Measurements from ENCODE around the gene C17orf107.
A peak's percentile ranks its signal among the peaks of the same experiment; 100 is the strongest.

The C17orf107 gene

DNA sequence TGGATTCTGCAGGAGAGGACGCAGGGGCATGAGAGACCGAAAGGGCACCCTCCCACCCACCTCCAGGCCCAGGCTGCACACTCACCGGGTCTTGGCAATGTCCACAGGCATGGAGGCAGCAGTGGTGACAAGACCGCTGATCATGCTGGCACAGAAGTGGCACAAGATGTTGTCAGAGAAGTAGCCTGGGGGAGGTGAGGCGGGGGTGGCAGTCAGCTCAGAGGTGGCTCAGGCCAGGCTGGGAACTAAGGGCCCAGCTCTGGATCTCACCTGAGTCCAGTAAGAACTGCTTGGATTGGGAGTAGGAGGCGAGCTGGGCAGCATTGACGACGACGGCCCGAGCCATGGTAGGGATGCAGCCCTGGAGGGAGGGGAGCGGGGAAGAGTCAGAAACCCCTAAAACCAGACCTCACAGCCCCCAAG lies 38.7 kb downstream of the C17orf107 start:
- DNase-seq = no peak

GRCh38 chr17:4938688-4939545 lies 39.6 kb downstream of the C17orf107 start:
- DNase-seq = no peak

- DNase-seq = no peak
Observed at GRCh38 chr17:4939546-4939795, 40.1 kb downstream of the C17orf107 start.

- peak; percentile 97 for DNase-seq
Observed at GRCh38 chr17:4939796-4940554, 40.6 kb downstream of the C17orf107 start, which contains the start of the genes RNF167 and SLC25A11. TSS of gene RNF167 (plus strand) at chr17:4940268. CDS start at chr17:4940910, 642 bp downstream. TSS of gene SLC25A11 (minus strand) at chr17:4940046. CDS start at chr17:4939910, 136 bp downstream.

DNA sequence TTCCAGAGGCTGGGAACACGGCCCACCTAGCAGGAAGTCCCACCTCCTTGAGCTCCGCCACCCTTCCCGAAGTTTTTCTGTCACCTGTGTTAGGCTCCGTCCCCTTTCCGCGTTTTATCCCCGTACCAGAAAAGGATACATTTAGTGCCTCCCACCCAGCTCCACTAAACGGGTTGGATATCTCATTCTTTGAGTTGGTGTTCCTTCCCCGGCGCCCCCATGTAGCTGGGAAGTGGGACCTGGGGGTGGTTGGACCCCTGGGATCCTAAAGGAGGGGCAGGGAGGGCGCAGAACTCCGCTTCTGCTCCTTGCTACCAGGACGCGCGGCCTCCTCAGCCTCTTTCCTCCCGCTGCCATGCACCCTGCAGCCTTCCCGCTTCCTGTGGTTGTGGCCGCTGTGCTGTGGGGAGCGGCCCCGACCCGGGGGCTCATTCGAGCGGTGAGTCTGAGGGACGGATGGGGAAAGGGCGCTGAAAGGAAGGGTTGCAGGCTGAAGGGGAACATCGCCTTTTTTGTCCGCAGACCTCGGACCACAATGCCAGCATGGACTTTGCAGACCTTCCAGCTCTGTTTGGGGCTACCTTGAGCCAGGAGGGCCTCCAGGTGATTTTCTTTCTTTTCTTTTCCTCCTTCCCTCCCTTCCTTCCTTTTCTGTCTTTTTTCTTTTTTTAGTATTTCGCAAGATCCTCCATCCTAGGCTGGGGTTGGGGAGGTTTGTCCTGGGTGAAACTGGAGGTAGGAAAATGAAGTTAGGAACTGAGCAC lies 41.4 kb downstream of the C17orf107 start:
- DNase-seq = no peak

GRCh38 chr17:4941319-4941610 lies 41.9 kb downstream of the C17orf107 start:
- no peak for DNase-seq

- DNase-seq = no peak
Observed at GRCh38 chr17:4942760-4943508, 43.6 kb downstream of the C17orf107 start.

DNA sequence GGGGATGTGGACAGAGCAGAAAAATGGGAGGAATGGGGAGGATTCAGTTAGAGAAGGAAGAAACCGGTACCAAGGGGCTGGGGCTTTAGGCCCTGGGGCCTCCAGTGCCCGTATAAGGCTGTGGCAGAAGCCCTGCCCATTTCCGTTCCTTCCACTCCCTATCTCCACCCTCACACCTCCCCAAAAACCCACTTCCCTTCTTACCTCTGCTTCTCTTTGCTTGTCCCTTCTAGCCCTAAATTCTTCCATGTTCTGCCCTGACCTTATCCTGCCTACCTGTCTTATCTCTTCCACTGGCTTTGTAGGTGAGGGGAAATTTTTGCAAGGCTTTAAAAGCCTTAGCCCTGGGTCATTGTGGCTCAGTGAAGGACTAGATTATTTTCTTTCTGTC lies 44.8 kb downstream of the C17orf107 start:
- no peak for DNase-seq

- no peak for DNase-seq
Observed at GRCh38 chr17:4944554-4945175, 45.3 kb downstream of the C17orf107 start.

GRCh38 chr17:4945176-4945943 lies 46.0 kb downstream of the C17orf107 start:
- DNase-seq = no peak

- no peak for DNase-seq
Observed at GRCh38 chr17:4945944-4946280, 46.6 kb downstream of the C17orf107 start.

GRCh38 chr17:4946312-4946976 lies 47.1 kb downstream of the C17orf107 start:
- no peak for DNase-seq

- DNase-seq = no peak
Observed at GRCh38 chr17:4947010-4947410, 47.7 kb downstream of the C17orf107 start.

GRCh38 chr17:4947411-4948165 lies 48.3 kb downstream of the C17orf107 start:
- DNase-seq = peak; percentile 19

DNA sequence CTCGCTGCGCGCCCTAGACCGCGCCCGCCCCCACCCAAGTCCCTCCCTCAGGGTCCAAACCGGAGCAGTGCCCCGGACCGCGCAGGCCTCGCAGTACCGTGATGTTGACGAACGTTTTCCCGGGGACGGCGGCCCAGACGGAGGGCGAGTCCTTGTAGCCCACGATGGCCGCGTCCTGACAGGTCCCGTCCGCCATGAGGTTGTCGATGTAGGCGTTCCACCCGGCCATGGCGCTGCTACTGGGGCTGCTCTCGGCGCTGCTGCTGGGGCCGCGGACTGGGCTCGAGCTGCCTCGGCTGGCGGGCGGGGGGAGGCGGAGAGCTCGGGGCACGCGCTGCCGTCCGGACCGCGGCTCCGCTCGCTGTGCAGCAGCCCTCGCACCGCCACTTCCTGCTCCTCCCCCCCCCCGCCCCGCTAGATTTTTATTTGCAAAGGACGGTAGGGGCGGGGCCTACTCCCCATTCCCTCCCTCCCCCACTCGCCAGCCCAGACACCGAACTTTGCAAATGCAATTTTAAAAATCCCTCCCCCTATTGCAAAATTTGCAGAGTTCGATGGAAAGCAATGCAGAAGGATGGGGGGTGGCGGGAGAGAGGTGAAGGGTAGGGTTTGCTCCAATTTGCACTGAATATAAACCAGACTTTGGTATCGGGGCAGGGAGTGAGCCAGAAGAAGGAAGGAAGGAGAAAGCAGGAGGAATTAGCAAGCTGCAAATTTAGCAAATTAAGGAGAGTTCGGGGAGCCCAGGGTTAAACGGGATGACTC lies 49.0 kb downstream of the C17orf107 start, which contains the start of gene PFN1:
TSS of gene PFN1 (minus strand) at position 365 of the 765 bp plus-strand sequence. CDS start at position 229, 136 bp downstream.
- DNase-seq = peak; percentile 93

- peak; percentile 98 for DNase-seq
Observed at GRCh38 chr17:4948931-4949320, 49.6 kb downstream of the C17orf107 start.

DNA sequence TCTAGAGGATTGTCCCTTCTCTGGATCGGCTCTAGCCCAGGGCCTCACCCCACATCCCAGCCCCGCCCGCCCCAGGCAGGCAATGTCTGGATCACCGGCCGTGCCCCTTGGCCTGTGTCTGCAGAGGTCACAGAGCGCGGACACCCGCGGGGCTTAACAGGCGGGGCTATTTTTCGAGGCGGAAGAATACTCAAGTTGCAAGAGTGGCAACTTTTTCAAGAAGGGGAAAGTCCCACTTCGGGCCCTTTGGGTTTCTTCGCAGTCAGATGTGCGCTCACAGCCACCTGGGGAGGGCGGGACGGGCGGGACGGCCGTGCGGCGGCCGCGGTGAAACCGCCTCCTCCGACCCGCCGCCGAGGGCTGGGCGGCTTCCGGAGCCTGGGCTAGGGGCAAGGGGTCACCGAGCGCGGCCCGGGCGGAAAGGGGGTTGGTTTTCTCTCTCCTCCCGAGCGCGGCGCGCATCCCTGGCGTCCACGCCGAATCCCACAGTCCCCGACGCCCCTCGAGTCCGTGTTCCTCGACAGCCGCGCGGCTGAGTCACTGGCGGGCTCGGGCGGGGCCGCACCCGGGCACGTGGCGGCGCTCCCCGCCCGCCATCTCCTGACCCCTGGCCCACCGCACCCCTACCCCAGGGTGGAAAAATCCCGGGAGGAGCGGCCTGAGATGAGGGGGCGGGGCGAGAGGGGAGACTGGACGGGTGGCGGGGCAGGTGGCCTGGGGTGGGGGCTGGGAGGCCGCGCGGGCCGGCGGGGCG lies 50.2 kb downstream of the C17orf107 start:
- peak; percentile 64 for DNase-seq

GRCh38 chr17:4950075-4950745 lies 50.9 kb downstream of the C17orf107 start:
- DNase-seq = peak; percentile 42

All from NCI-H510A treated with DMSO at 0.1 percent for 48 hours (cell line).